HCT116 (cell line): ENCODE data around the gene TCERG1L.
"Not testable (repeated sequence)": the region's sequence is repeated elsewhere in the genome, so short reads cannot be mapped to it uniquely, and the experiment has no call there.

Source experiments
- CTCF ChIP-seq, 3 experiments: fragments of 200-600 bp in 1 of 3; sonication (generic) in 1 of 3; IDR thresholded peaks in 2 of 3; conservative IDR thresholded peaks in 1 of 3; 2 replicates each; pipeline ENCODE4 v1.5.1; 2012 to 2017; ENCODE audit warnings: low read depth in 2 of 3, low read length in 2 of 3, antibody characterized with exemption in 1 of 3, borderline replicate concordance in 1 of 3, control low read depth in 1 of 3, mild to moderate bottlenecking in 1 of 3, mixed read lengths in 1 of 3, mixed run types in 1 of 3, moderate library complexity in 1 of 3; ENCODE audit not compliant: insufficient read depth in 1 of 3
- EZH2 ChIP-seq: fragments of 200-600 bp; sonication (generic); IDR thresholded peaks from 2 replicates; pipeline ENCODE4 v1.6.1; 2017; ENCODE audit warnings: antibody characterized with exemption, mixed run types
- POLR2A ChIP-seq: IDR thresholded peaks from 2 replicates; pipeline ENCODE4 v1.7.0; 2011; ENCODE audit warnings: borderline replicate concordance; ENCODE audit not compliant: insufficient read depth, insufficient read length; ENCODE audit errors: extremely low read depth
- POLR2AphosphoS5 ChIP-seq: IDR thresholded peaks from 2 replicates; pipeline ENCODE4 v1.6.1; 2011; ENCODE audit warnings: mild to moderate bottlenecking, low read depth, low read length, moderate library complexity
- TCF7L2 ChIP-seq: IDR thresholded peaks from 2 replicates; pipeline ENCODE4 v1.7.0; 2011; ENCODE audit warnings: borderline replicate concordance, inconsistent platforms; ENCODE audit not compliant: insufficient read depth, insufficient read length; ENCODE audit errors: extremely low read depth
- TF ChIP-seq, protein P1 (sequence below): IDR thresholded peaks from 2 replicates; pipeline ENCODE4 v1.6.1; 2012; ENCODE audit warnings: low read depth

DNA sequence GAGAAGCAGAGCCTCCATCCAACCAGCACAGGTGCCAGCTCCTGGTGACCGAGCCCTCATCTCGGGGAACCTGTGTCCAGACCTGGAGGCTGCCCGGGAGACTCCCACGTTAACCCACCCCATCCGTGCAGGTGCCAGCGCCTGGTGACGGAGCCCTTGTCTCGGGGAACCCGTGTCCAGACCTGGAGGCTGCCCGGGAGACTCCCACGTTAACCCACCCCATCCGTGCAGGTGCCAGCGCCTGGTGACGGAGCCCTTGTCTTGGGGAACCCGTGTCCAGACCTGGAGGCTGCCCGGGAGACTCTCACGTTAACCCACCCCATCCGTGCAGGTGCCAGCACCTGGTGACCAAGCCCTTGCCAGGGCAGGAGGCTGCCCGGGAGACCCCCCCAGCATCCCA is 11.1 kb upstream of the TCERG1L start:
- TF ChIP-seq CTCF (IDR thresholded peaks at IDR 0.05 in 2 of 3, conservative IDR thresholded peaks at IDR 0.05 in 1 of 3; ENCODE audit: borderline replicate concordance in 1 of 3, insufficient read depth in 1 of 3, low read depth in 2 of 3, low read length in 2 of 3); POLR2AphosphoS5; EZH2; POLR2A; TCF7L2: not testable (repeated sequence)
- TF ChIP-seq, protein P1, sequence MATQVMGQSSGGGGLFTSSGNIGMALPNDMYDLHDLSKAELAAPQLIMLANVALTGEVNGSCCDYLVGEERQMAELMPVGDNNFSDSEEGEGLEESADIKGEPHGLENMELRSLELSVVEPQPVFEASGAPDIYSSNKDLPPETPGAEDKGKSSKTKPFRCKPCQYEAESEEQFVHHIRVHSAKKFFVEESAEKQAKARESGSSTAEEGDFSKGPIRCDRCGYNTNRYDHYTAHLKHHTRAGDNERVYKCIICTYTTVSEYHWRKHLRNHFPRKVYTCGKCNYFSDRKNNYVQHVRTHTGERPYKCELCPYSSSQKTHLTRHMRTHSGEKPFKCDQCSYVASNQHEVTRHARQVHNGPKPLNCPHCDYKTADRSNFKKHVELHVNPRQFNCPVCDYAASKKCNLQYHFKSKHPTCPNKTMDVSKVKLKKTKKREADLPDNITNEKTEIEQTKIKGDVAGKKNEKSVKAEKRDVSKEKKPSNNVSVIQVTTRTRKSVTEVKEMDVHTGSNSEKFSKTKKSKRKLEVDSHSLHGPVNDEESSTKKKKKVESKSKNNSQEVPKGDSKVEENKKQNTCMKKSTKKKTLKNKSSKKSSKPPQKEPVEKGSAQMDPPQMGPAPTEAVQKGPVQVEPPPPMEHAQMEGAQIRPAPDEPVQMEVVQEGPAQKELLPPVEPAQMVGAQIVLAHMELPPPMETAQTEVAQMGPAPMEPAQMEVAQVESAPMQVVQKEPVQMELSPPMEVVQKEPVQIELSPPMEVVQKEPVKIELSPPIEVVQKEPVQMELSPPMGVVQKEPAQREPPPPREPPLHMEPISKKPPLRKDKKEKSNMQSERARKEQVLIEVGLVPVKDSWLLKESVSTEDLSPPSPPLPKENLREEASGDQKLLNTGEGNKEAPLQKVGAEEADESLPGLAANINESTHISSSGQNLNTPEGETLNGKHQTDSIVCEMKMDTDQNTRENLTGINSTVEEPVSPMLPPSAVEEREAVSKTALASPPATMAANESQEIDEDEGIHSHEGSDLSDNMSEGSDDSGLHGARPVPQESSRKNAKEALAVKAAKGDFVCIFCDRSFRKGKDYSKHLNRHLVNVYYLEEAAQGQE: not testable (repeated sequence)
